GM21367 (cell line): Measurements from ENCODE around the gene RNF144A.
"Not testable (repeated sequence)": the region's sequence is repeated elsewhere in the genome, so short reads cannot be mapped to it uniquely, and the experiment has no call there.

Source experiments
- ATAC-seq: cut with Tn5 transposase; IDR thresholded peaks from one replicate; pipeline ENCODE4 v1.9.1; 2021; ENCODE audit not compliant: unreplicated experiment

Gene RNF144A

DNA sequence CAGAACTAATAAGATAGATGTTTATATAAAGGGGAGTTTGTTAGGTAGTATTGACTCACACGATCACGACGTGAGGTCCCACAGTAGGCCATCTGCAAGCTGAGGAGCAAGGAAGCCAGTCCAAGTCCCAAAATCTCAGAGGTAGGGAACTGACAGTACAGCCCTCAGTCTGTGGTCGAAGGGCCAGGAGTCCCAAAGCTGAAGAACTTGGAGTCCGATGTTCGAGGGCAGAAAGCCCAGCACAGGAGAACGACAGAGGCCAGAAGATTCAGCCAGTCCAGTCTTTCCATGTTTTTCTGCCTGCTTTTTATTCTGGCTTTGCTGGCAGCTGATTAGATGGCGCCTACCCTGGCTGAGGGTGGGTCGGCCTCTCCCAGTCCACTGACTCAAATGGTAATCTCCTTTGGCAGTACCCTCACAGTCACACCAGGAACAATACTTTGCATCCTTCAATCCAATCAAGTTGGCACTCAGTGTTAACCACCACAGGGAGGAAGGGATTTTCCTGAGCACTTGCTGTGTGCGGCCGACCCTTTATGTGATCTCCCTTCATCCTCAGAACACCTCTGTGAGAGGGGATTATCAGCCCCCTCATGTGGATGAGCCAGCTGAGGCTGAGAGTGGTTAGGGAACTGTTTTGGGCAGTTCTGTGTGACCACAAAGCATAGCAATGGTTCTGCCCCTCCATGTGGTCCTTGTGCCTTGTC lies 78.3 kb downstream of the RNF144A start:
- no peak for ATAC-seq

DNA sequence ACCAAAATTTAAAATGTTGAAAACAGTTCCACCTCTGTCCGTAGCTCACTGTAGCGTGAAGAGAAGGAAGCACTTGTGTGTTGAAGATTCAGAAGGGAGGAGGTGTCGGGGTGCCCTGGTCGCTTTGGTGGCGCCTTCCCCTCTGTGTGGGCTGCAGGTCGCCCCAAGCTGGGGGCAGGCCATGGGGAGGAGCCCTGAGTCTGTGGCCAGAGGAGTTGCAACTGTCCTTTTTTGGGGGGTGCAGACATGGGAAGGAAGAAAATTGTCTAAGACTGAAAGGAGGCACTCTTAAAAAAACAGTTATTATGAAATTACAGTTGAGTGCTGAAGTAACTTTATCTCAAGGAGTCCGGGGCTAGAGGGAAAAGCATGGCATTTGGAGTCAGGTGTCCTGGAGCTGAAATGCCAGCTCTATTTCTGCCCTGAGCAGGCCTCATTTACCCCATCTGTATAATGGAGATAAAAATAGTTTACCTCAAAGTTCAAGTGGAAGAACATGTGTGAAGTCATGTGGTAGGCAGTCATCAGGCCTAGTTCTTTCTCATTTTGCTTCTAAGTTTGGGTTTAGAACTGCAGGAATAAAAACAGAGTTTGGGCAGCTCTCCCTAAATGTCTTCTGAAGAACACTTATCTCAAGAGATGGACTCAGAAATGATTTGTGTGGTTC lies 82.1 kb downstream of the RNF144A start:
- ATAC-seq, result peak; percentile 82

DNA sequence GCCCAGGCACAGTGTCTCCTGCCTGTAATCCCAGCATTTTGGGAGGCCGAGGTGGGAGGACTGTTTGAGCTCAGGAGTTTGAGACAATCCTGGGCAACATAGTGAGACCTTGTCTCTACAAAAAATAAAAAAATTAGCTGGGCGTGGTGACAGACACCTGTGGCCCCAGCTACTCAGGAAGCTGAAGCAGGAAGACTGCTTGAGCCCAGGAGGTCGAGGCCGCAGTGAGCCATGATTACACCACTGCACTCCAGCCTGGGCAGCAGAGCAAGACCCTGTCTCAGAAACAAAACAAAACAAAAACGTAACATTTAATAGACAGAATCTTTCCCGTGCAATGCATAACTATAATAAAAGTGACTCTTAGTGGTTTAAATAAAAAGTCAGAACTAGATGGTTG lies 84.2 kb downstream of the RNF144A start:
- not testable (repeated sequence) for ATAC-seq

GRCh38 chr2:7003895-7004294 lies 86.7 kb downstream of the RNF144A start:
- no peak for ATAC-seq

DNA sequence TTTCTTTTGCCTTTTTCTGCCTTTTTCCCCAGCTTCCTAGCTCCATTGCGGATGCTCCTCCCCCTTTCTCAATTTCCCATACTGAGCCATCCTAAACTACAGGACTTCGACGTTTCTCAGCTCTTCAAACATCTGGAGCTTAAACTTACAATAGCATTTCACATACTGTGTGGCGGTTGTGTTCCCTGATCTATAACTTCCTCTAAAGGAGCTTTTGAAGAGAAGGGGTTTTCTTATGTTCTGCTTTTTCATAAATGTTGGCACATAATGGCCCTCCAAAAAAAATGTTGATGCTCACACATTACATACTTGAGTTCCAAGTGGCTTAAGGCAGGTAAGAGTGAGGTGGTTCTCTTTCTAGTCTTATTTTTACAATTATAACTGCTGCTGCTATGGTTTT lies 87.4 kb downstream of the RNF144A start:
- no peak for ATAC-seq

DNA sequence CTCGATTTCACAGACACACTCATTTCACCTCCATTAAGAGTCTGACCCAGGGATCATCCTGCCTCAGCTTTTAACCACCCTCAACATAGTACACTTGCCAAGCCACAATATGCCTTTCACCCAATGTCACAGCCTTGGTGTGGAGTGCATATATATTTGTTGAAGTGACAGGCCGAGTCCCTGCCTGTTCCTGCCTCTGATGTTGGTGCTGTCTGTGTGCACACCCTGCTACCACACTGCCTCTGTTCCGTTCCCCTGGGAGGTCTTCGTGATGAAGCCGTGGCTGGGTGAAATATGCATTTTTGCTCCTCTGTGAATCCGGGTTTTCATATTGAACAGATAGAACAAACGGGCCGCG lies 90.3 kb downstream of the RNF144A start:
- no peak for ATAC-seq

GRCh38 chr2:7007846-7008741 lies 90.9 kb downstream of the RNF144A start:
- peak; percentile 28 for ATAC-seq

- ATAC-seq, result no peak
Observed at GRCh38 chr2:7009207-7009911, 92.1 kb downstream of the RNF144A start.

DNA sequence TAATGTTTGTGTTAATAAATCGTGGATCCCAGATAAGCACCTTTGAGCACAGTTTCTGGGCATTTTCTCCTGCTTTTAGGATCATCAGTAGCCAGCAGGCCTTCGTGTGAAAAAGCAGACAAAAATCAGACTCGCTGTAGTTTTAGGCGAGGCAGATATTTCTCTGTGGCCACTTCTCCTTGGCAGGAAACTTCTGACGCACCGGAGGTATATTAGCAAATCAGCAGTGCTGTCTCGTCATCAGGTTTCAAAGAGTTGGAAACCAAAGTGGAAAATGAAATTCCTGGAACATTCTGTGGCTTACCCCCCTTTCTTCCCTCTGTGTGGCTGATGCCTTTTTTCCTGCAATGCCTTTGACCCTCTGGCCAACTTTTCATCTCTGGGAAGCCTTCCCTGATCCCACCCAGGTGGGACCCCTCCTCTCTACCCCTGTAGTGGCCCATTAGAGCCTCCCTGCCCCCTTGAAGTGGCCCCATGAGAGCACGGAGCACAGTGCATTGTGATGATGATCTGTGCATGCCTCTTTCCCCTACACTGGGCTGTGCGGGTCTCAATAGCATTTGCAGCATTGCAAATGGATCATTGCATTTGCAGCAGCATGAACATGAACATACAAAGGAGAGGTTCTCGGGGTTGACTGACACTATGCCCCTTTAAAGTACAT lies 93.3 kb downstream of the RNF144A start:
- ATAC-seq, result no peak

- no peak for ATAC-seq
Observed at GRCh38 chr2:7011356-7012083, 94.3 kb downstream of the RNF144A start.

DNA sequence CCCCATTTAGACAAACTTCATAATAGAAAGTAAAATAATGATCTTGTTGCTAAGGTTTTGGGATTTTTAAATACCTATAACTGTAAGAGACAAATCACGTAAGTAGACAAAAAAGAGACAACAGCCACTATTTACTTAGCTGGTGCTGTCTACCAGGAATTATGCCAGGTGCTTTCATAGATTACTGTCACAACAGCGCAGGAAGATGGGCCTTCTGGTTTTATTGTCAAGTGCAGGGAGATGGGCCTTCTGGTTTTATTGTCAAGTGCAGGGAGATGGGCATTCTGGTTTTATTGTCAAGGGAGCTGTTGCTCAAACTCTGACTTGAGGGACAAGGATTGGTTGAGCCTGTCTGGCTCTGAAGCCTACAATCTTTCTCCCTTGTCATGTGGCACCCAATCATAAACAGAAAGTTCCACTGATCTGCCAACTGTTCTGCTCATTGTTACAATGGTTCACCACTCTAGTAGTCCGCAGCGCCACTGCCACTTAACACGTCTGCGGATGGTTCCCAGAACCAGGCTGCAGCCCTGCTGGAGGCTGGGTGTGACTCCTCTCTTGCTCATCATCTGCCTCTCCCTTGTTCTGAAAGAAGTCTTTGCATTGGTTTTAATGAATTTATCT lies 95.0 kb downstream of the RNF144A start:
- no peak for ATAC-seq

GRCh38 chr2:7013471-7014160 lies 96.4 kb downstream of the RNF144A start:
- ATAC-seq, result no peak

DNA sequence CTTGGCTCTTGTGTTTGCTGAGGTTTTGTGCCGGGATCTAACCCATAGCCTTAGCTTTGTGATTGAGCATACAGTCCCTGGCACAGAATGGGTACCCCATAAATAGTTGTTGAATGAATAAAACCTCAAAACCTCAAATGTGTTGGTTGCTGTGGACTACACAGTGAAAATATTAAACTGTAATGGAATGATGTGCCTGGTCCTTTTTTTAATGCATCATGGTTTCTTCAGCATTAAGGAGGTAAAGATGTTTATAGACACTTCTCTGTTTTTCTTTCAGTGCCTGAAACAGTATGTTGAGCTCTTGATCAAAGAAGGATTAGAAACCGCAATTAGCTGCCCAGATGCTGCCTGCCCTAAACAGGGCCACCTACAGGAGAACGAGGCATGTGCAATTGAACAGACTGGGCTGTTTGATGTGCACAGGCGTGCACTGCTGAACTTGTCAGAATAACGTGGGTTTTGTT lies 97.0 kb downstream of the RNF144A start:
- ATAC-seq, result peak; percentile 87

DNA sequence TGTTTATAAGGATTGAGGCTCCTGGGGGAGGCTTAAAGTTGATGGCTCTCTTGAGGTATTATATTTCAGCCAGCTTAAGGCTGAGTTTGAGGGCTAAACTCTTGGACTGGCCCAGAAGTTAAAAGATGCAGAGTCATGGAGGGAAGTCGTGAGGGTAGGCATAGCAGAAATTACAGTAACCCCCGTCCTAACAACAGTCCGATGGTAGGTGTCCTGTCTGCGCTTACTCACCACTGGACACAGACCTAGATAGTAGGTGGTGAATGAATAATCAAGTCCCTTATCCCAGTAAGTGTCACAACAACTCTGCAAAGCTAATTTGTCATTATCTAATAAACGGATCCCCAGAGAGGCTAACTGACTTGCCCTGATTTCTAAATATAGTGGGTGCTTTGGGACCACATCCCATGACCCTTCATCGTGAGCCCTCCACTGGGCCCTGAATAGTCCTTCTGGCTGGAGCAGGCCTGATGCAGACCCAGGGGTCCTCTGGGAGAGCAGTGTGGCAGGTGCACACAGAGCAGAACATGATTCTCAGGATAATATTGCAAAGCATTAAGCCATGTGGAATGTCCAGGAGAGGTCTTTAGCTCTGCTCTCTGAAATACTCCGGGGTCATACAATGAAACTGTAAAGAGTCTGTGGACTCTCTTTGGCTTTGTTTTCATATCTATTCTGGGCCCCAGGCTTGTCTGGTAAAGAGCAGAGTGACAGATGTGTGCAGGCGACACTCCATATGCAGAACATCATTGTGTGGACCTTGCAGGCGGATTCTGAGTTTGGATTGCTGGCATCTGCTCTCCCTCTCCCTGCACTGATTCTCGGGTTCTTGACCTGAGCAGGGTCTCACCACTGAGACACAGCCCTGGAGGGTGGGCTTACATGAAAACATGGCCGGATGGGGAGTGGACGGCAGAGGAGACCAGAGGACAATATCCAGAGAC lies 98.1 kb downstream of the RNF144A start:
- no peak for ATAC-seq

DNA sequence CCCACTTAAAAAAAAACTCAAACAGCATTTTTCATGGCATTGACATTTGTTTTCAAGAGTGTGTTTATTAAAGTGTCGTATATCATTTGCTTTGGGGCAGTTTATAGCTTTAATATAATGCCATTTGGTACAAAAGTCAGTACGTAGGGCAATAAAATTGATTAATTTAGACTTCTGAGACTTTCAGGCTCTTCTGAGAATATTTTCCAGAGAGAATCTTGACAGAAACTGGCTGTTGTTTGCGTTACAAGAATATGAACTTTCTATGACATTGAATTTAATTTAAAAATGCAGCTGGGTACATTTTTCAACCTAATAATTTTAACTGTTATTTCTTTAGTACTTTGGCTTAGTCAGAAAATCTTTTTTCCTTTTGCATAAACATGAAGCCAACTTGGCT lies 98.9 kb downstream of the RNF144A start:
- no peak for ATAC-seq

DNA sequence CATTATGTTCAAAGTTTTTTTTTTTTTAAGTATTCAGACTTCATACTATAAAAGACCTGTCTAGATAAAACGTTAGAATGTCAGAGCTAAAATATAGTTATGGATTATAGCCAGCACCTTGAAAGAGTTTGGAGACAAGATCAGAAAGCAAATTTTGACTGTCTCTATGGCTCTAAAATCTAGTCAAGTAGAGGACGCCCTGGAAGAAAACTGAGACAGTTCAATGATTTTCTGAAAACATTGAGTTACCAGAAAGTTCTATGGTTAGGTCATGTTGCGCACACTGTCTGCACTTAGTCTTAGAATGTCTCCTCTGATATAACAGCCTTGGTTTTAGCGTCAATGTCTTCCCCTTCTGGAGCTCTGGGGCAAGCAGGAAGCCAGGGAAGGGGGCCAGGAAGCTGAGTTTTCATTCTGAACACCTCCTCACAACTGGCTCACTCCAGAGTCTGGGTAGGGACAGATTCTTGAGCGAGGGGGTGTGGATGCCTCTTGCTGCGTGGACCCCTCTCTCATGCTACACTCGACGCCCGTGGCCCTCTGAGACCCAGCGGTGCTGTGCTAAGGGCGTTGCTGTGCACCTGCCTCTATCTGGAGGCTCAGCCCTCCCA lies 99.5 kb downstream of the RNF144A start:
- no peak for ATAC-seq

DNA sequence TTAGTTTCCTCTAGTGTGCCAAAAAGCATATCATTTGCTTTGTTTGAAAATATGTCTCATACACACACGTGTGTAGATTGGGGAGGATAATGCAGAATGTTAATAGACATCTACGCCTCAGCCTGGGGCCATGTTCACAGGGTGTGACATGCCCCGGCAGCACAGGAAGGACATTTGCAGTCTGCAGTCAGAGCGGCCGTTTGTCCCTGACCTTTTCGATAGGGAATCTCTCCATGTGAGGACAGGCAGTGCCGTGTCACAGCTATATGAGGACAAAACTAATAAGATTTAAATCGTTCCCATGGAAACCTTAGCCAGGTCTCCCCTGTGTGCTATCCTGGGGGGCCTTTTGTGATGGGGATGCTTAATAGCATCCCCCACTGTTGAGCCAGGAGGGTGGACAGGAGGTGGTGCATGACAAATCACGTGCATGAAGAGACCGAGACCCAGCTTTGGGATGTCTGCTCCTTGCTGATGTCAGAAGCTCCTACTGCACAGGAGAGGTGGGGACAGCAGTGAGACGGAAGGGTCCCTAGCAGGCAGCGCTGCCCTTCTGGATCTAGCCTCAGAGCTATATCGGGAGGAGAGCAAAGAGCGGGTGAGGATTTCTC lies 100.6 kb downstream of the RNF144A start:
- ATAC-seq, result no peak
